H1 (cell line): ENCODE results near the gene PDGFD. TPM values are rescaled to one million over a fixed set of nuclear protein-coding genes. Genes with fewer than 3 reads are reported as not detected.

Experiments
- CTCF ChIA-PET: fragments of 300-600 bp; sonication (Branson Sonifier 250); formaldehyde crosslinking; loops from one replicate; lab custom pipeline; 2021; ENCODE audit not compliant: partially characterized antibody; lab: Charles Lee
- POLR2A ChIA-PET: fragments of 300-600 bp; sonication (Branson Sonifier 250); formaldehyde crosslinking; loops from one replicate; lab custom pipeline; 2021; ENCODE audit warnings: inconsistent platforms; ENCODE audit not compliant: partially characterized antibody; lab: Charles Lee
- DNase-seq, 2 experiments: peaks; one replicate each; pipeline versions ENCODE4 v3.0.0 to v3.0.0-alpha.2; 2010 to 2022; ENCODE audit warnings: low spot score in 2 of 2, low read depth in 1 of 2, mixed read lengths in 1 of 2
- FAIRE-seq: peaks from 2 replicates; lab custom pipeline; 2011; peaks lifted over from hg19 to GRCh38; lab: Jason Lieb, UNC
- H2AFZ ChIP-seq: 2 replicates; pipeline ENCODE4 v1.8.1; 2012; ENCODE audit warnings: low read length, inconsistent platforms
- H2AK5ac ChIP-seq: 2 replicates; pipeline ENCODE4 v1.6.1; 2013; ENCODE audit warnings: low read depth, low read length
- H2BK120ac ChIP-seq: replicated peaks from 2 replicates; pipeline ENCODE3; 2013; ENCODE audit warnings: low read depth, low read length, inconsistent platforms
- H2BK12ac ChIP-seq: 2 replicates; pipeline ENCODE4 v1.6.1; 2013; ENCODE audit warnings: low read depth, low read length
- H2BK15ac ChIP-seq: 2 replicates; pipeline ENCODE4 v1.6.1; 2013; ENCODE audit warnings: low read length
- H2BK20ac ChIP-seq: 2 replicates; pipeline ENCODE4 v1.6.1; 2013; ENCODE audit warnings: low read length
- H2BK5ac ChIP-seq: 2 replicates; pipeline ENCODE4 v1.6.1; 2013; ENCODE audit warnings: low read depth, low read length
- H3K14ac ChIP-seq: 2 replicates; pipeline ENCODE4 v1.6.1; 2013; ENCODE audit warnings: inconsistent platforms; ENCODE audit not compliant: insufficient read length
- H3K18ac ChIP-seq: 2 replicates; pipeline ENCODE4 v1.6.1; 2013; ENCODE audit warnings: low read length; ENCODE audit errors: extremely low read depth
- H3K23ac ChIP-seq: 2 replicates; pipeline ENCODE4 v1.6.1; 2013; ENCODE audit warnings: inconsistent platforms; ENCODE audit not compliant: insufficient read length
- H3K23me2 ChIP-seq: 2 replicates; pipeline ENCODE4 v1.6.1; 2013; ENCODE audit warnings: low read depth, low read length
- H3K27ac ChIP-seq: 2 replicates; pipeline ENCODE4 v1.6.1; 2011; ENCODE audit warnings: low read depth, low read length, inconsistent platforms
- H3K27me3 ChIP-seq, 4 experiments: replicated peaks in 1 of 4; 1 replicate in 1 of 4; 2 replicates in 3 of 4; pipeline versions ENCODE4 v1.6.1 to v1.8.1; 2011 to 2013; ENCODE audit warnings: low read length in 3 of 4, mild to moderate bottlenecking in 3 of 4, inconsistent platforms in 2 of 4, mixed read lengths in 2 of 4, moderate library complexity in 1 of 4; ENCODE audit not compliant: control insufficient read depth in 3 of 4, insufficient read depth in 3 of 4; ENCODE audit errors: extremely low read depth in 1 of 4
- H3K36me3 ChIP-seq, 4 experiments: 2 replicates each; pipeline versions ENCODE4 v1.6.1 to v1.8.1; 2011 to 2013; ENCODE audit warnings: mild to moderate bottlenecking in 4 of 4, low read length in 3 of 4, moderate library complexity in 2 of 4, control low read depth in 1 of 4, inconsistent platforms in 1 of 4; ENCODE audit not compliant: insufficient read depth in 4 of 4, control insufficient read depth in 2 of 4
- H3K4ac ChIP-seq: replicated peaks from 2 replicates; pipeline ENCODE3; 2013; ENCODE audit warnings: low read length, low read depth, mixed read lengths, inconsistent platforms; ENCODE audit not compliant: insufficient read length
- H3K4me1 ChIP-seq, 4 experiments: replicated peaks in 1 of 4; 1 replicate in 1 of 4; 2 replicates in 3 of 4; pipeline versions ENCODE4 v1.6.1 to v1.8.1; 2011 to 2013; ENCODE audit warnings: low read length in 3 of 4, inconsistent platforms in 2 of 4, mixed read lengths in 1 of 4; ENCODE audit not compliant: insufficient read depth in 4 of 4, control insufficient read depth in 3 of 4
- H3K4me2 ChIP-seq, 2 experiments: 2 replicates each; pipeline versions ENCODE4 v1.6.1 to v1.8.1; 2011 to 2013; ENCODE audit warnings: low read depth in 2 of 2, low read length in 2 of 2, control low read depth in 1 of 2, inconsistent platforms in 1 of 2, mild to moderate bottlenecking in 1 of 2; ENCODE audit not compliant: insufficient read depth in 1 of 2
- H3K4me3 ChIP-seq, 4 experiments: fragments of 200-600, 300-600 bp in 1 of 4; sonication (generic), shearing (Covaris generic), sonication (Bioruptor Twin) in 1 of 4; 2 replicates each; pipeline versions ENCODE4 v1.5.1 to v1.8.1; 2011 to 2016; ENCODE audit warnings: low read length in 4 of 4, low read depth in 3 of 4, control low read depth in 2 of 4, inconsistent platforms in 2 of 4, mild to moderate bottlenecking in 2 of 4, mixed read lengths in 1 of 4, moderate library complexity in 1 of 4; ENCODE audit not compliant: insufficient read depth in 2 of 4; ENCODE audit errors: extremely low read depth in 1 of 4
- H3K56ac ChIP-seq: replicated peaks from 2 replicates; pipeline ENCODE3; 2013; ENCODE audit warnings: low read depth, mild to moderate bottlenecking, mixed read lengths, low read length, inconsistent platforms; ENCODE audit not compliant: insufficient read length
- H3K79me1 ChIP-seq: 2 replicates; pipeline ENCODE4 v1.6.1; 2013; ENCODE audit warnings: low read depth, low read length, control low read depth
- H3K79me2 ChIP-seq, 2 experiments: 2 replicates each; pipeline versions ENCODE4 v1.6.1 to v1.8.1; 2012 to 2013; ENCODE audit warnings: low read length in 2 of 2, mild to moderate bottlenecking in 2 of 2, inconsistent platforms in 1 of 2; ENCODE audit not compliant: insufficient read depth in 2 of 2, control insufficient read depth in 1 of 2
- H3K9ac ChIP-seq, 4 experiments: replicated peaks in 1 of 4; 1 replicate in 1 of 4; 2 replicates in 3 of 4; pipeline versions ENCODE4 v1.6.1 to v1.8.1; 2011 to 2013; ENCODE audit warnings: low read depth in 3 of 4, low read length in 3 of 4, control low read depth in 2 of 4, mild to moderate bottlenecking in 2 of 4, moderate library complexity in 2 of 4, inconsistent platforms in 1 of 4; ENCODE audit errors: extremely low read depth in 1 of 4
- H3K9me3 ChIP-seq, 2 experiments: 2 replicates each; pipeline versions ENCODE4 v1.6.1 to v1.8.1; 2012 to 2013; ENCODE audit warnings: mild to moderate bottlenecking in 2 of 2, moderate library complexity in 2 of 2, control low read depth in 1 of 2, inconsistent platforms in 1 of 2, low read depth in 1 of 2, low read length in 1 of 2, mixed read lengths in 1 of 2; ENCODE audit not compliant: insufficient read depth in 2 of 2
- H4K20me1 ChIP-seq, 2 experiments: replicated peaks in 1 of 2; 2 replicates each; pipeline versions ENCODE3 to v1.8.1; 2011 to 2013; ENCODE audit warnings: inconsistent platforms in 2 of 2, low read length in 2 of 2, mild to moderate bottlenecking in 1 of 2; ENCODE audit not compliant: insufficient read depth in 2 of 2, control insufficient read depth in 1 of 2
- H4K5ac ChIP-seq: 2 replicates; pipeline ENCODE4 v1.6.1; 2013; ENCODE audit warnings: low read length, low read depth, mixed read lengths, inconsistent platforms; ENCODE audit not compliant: insufficient read length
- H4K8ac ChIP-seq: 2 replicates; pipeline ENCODE4 v1.8.0; 2013; ENCODE audit warnings: mild to moderate bottlenecking, moderate library complexity, low read length, inconsistent platforms; ENCODE audit not compliant: insufficient read depth; ENCODE audit errors: extremely low read depth
- H4K91ac ChIP-seq: replicated peaks from 2 replicates; pipeline ENCODE3; 2013; ENCODE audit warnings: low read length, mixed read lengths, inconsistent platforms; ENCODE audit not compliant: insufficient read length
- EZH2 ChIP-seq: fragments of 200-600 bp; sonication (generic); IDR thresholded peaks from 2 replicates; pipeline ENCODE4 v1.7.1; 2012; ENCODE audit warnings: low read depth, mild to moderate bottlenecking, moderate library complexity, low read length, inconsistent platforms; ENCODE audit not compliant: severe bottlenecking
- JUN ChIP-seq: IDR thresholded peaks from 2 replicates; pipeline ENCODE4 v1.6.1; 2011; ENCODE audit warnings: low read depth, mild to moderate bottlenecking, improper control_type of control experiment, low read length
- PHF8 ChIP-seq: fragments of 200-600 bp; sonication (generic); conservative IDR thresholded peaks from 2 replicates; pipeline ENCODE4 v1.7.1; 2012; ENCODE audit warnings: low read depth, mild to moderate bottlenecking, inconsistent platforms, low read length, moderate library complexity
- POLR2A ChIP-seq, 2 experiments: IDR thresholded peaks; 1 replicate in 1 of 2; 2 replicates in 1 of 2; pipeline ENCODE4 v1.6.1; 2011; ENCODE audit warnings: low read depth in 2 of 2, low read length in 2 of 2, mild to moderate bottlenecking in 2 of 2; ENCODE audit errors: control extremely low read depth in 1 of 2
- RXRA ChIP-seq: IDR thresholded peaks from 2 replicates; pipeline ENCODE4 v1.6.1; 2011; ENCODE audit warnings: low read depth, mild to moderate bottlenecking, low read length, moderate library complexity; ENCODE audit not compliant: insufficient read depth
- SP2 ChIP-seq: IDR thresholded peaks from 2 replicates; pipeline ENCODE4 v1.6.1; 2012; ENCODE audit warnings: mild to moderate bottlenecking, low read length, inconsistent platforms
- ZNF274 ChIP-seq: IDR thresholded peaks from 2 replicates; pipeline ENCODE4 v1.7.0; 2012; ENCODE audit warnings: low read length, borderline replicate concordance; ENCODE audit errors: extremely low read depth
- WGBS, 2 experiments: shearing (Covaris generic) in 1 of 2; methylation state at CpG; one replicate each; pipeline versions ENCODE4 v1.1.6 to v1.1.7; 2013 to 2015; ENCODE audit warnings: low lambda C conversion rate in 2 of 2, mixed read lengths in 2 of 2, inconsistent platforms in 1 of 2, low coverage in 1 of 2, missing lambda C conversion rate in 1 of 2; ENCODE audit not compliant: insufficient replicate concordance in 2 of 2, insufficient coverage in 1 of 2, insufficient read length in 1 of 2; ENCODE audit errors: extremely low coverage in 1 of 2, missing lambda C conversion rate in 1 of 2; 5-methylcytosine and 5-hydroxymethylcytosine counted together
- polyA plus RNA-seq, 7 experiments: library from polyadenylated mRNA; depleted of rRNA in 3 of 7; stranded (reverse) in 5 of 7; unstranded in 2 of 7; fragments of >200 nt in 5 of 7; fragments of 200-250 nt in 2 of 7; gene quantifications; 1 replicate in 5 of 7; 2 replicates in 1 of 7; 4 replicates in 1 of 7; pipeline versions ENCODE4 v1.2.1 to v1.2.3, GENCODE V29; 2011 to 2013; ENCODE audit warnings: missing spikeins in 2 of 7, mixed read lengths in 2 of 7
- total RNA-seq: library from RNA; stranded (reverse); fragmentation: NEBNext Ultra II Directional; extraction: Animal tissue kit (Norgen Biotek cat#: 25700); gene quantifications from 2 replicates; pipeline ENCODE4 v1.2.1, GENCODE V29; 2021
- TF ChIP-seq, protein P1 (sequence below): IDR thresholded peaks from 2 replicates; pipeline ENCODE4 v1.6.1; 2012; ENCODE audit warnings: inconsistent platforms
- TF ChIP-seq, protein P2 (sequence below), 3 experiments: IDR thresholded peaks; 1 replicate in 2 of 3; 2 replicates in 1 of 3; pipeline versions ENCODE4 v1.5.1 to v1.6.1; 2011; ENCODE audit warnings: low read length in 3 of 3, mild to moderate bottlenecking in 3 of 3, inconsistent platforms in 2 of 3, low read depth in 1 of 3, moderate library complexity in 1 of 3; ENCODE audit not compliant: insufficient read depth in 1 of 3; ENCODE audit errors: control extremely low read depth in 1 of 3

Gene PDGFD
- total and polyA plus RNA-seq, 2 of the 8 experiments (the other 6 are each of a cell fraction or from before 2014, with no cell fraction given), result 1.1 to 3.9 TPM

DNA sequence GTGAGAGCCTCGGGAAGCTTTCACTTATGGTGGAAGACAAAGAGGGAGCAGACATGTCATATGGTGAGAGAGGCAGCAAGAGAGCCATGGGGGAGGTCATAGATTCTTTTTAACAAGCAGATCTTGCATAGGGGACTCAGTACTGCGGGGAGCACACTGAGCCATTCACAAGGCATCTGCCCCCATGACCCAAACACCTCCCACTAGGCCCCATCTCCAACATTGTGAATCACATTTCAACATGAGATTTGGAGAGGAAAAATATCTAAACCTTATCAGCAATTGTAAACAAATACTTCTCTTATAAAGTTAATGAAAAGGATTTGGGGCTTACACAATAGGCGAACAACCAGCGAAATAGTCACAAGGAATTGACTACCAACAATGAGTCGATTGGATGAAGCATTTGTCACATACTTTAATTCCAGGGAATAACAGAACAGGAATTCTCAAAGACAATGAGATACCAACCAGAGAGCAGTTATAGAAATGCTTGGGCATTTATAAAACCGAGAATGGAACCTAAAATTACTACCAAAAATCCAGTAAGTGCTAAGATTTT, 120.2 kb downstream of the PDGFD start:
- H3K4me1 ChIP-seq, result no peaks in the 10 kb centered on the region
- H2AFZ ChIP-seq, result no peak overlapping the region
- no peak overlapping the region for H2BK20ac ChIP-seq
- H3K4me2 ChIP-seq, result no peak overlapping the region
- no peak overlapping the region for H3K18ac ChIP-seq
- H3K4ac ChIP-seq, result no peak overlapping the region
- ChIA-PET POLR2A (no interaction called here), CTCF (interaction anchor here (0.6 kb wide), 1 partner anchor 137 kb away, joined by 3 read pairs; no protein-coding TSS in a partner anchor)
- no peaks in the 10 kb centered on the region for H3K36me3 ChIP-seq
- H3K79me2 ChIP-seq, result no peaks in the 10 kb centered on the region
- H4K20me1 ChIP-seq, result no peaks in the 10 kb centered on the region
- H2AK5ac ChIP-seq, result no peak overlapping the region
- H3K23ac ChIP-seq, result no peak overlapping the region
- H3K4me3 ChIP-seq, result no peak overlapping the region
- no peak overlapping the region for H2BK15ac ChIP-seq
- no peak overlapping the region for H4K5ac ChIP-seq
- no peak overlapping the region for H2BK120ac ChIP-seq
- H3K27me3 ChIP-seq, result no peaks in the 10 kb centered on the region
- no peak overlapping the region for H3K56ac ChIP-seq
- TF ChIP-seq JUN (no peak), ZNF274 (no peak), SP2 (no peak), POLR2A (IDR thresholded peaks at IDR 0.05; ENCODE audit: control extremely low read depth in 1 of 2, low read depth in 2 of 2, low read length in 2 of 2) (no peak), PHF8 (no peak), EZH2 (no peak), RXRA (no peak)
- TF ChIP-seq, protein P1, sequence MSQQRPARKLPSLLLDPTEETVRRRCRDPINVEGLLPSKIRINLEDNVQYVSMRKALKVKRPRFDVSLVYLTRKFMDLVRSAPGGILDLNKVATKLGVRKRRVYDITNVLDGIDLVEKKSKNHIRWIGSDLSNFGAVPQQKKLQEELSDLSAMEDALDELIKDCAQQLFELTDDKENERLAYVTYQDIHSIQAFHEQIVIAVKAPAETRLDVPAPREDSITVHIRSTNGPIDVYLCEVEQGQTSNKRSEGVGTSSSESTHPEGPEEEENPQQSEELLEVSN, result no peak
- TF ChIP-seq, protein P2, sequence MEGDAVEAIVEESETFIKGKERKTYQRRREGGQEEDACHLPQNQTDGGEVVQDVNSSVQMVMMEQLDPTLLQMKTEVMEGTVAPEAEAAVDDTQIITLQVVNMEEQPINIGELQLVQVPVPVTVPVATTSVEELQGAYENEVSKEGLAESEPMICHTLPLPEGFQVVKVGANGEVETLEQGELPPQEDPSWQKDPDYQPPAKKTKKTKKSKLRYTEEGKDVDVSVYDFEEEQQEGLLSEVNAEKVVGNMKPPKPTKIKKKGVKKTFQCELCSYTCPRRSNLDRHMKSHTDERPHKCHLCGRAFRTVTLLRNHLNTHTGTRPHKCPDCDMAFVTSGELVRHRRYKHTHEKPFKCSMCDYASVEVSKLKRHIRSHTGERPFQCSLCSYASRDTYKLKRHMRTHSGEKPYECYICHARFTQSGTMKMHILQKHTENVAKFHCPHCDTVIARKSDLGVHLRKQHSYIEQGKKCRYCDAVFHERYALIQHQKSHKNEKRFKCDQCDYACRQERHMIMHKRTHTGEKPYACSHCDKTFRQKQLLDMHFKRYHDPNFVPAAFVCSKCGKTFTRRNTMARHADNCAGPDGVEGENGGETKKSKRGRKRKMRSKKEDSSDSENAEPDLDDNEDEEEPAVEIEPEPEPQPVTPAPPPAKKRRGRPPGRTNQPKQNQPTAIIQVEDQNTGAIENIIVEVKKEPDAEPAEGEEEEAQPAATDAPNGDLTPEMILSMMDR (IDR thresholded peaks at IDR 0.05; ENCODE audit: control extremely low read depth in 1 of 3, insufficient read depth in 1 of 3, low read depth in 1 of 3, low read length in 3 of 3), result no peak
- no peak overlapping the region for H4K91ac ChIP-seq
- H3K79me1 ChIP-seq, result no peaks in the 10 kb centered on the region
- no peak overlapping the region for H4K8ac ChIP-seq
- FAIRE-seq (no peak), DNase-seq (no peak)
- no peak overlapping the region for H2BK5ac ChIP-seq
- H3K14ac ChIP-seq, result no peak overlapping the region
- 91% methylated on average over 6 of the region's 6 CpGs; no CpG with 5 or more reads in 1 of the 2 experiments for WGBS, 2 experiments
- no peak overlapping the region for H3K27ac ChIP-seq
- no peak overlapping the region for H3K9ac ChIP-seq
- no peak overlapping the region for H2BK12ac ChIP-seq
- H3K23me2 ChIP-seq, result no peaks in the 10 kb centered on the region
- no peaks in the 10 kb centered on the region for H3K9me3 ChIP-seq
